ENCODE data around the gene CCT6B. TPM values are rescaled to one million over a fixed set of nuclear protein-coding genes. Genes with fewer than 3 reads are reported as not detected.

CCT6B gene
- total and polyA plus RNA-seq, 2 of the 13 experiments (the other 11 are each of a cell fraction or from before 2014, with no cell fraction given), result 0.41 to 1.4 TPM

- Histone ChIP-seq H3K27me3 (ENCODE audit: control insufficient read depth in 1 of 2, insufficient read depth in 2 of 2, low read length in 2 of 2) (no peaks in the 10 kb centered on the region), H3K4me1 (ENCODE audit: insufficient read depth, low read length) (peaks cover 10% of the 10 kb centered on the region), H3K27ac (ENCODE audit: extremely low read length, insufficient read depth, low read length) (no peak overlapping the region), H3K9me3 (ENCODE audit: low read length) (no peaks in the 10 kb centered on the region), H3K9ac (ENCODE audit: insufficient read depth, low read depth, low read length) (no peak overlapping the region), H3K4me2 (ENCODE audit: low read depth, low read length) (no peak overlapping the region), H3K79me2 (ENCODE audit: insufficient read depth, low read length) (no peaks in the 10 kb centered on the region), H2AFZ (ENCODE audit: low read length) (no peak overlapping the region), H3K4me3 (replicated peaks in 1 of 3; ENCODE audit: insufficient read depth in 1 of 3, low read depth in 2 of 3, low read length in 3 of 3) (no peak overlapping the region), H3K36me3 (replicated peaks in 1 of 2; ENCODE audit: control insufficient read depth in 1 of 2, insufficient read depth in 2 of 2, low read length in 2 of 2) (no peaks in the 10 kb centered on the region), H4K20me1 (ENCODE audit: insufficient read depth, low read length) (no peaks in the 10 kb centered on the region)
- CTCF ChIA-PET (ENCODE audit: low intra/inter-chr PET ratio, low total read pairs), result no interaction called here
- POLR2A ChIA-PET, result no interaction called here
- intact Hi-C loops (cut with micrococcal nuclease; ENCODE audit: unreplicated experiment) (loop anchor here (5.0 kb wide), 1 partner anchor 553 kb away; no protein-coding TSS in a partner anchor), in situ Hi-C loops (cut with HindIII; ENCODE audit: extremely low pct_ligation_motif_present, low pct_unique_long_range_greater_than_20kb) (no loop called here)
- ATAC-seq, result no peak
- no TSS peak for BruUV-seq (replicated peaks)
- FAIRE-seq, result no peak
- no peak for DNase-seq (ENCODE audit: low spot score)
- WGBS (ENCODE audit: low lambda C conversion rate), result 92% methylated on average over 3 of the region's 3 CpGs
- TF ChIP-seq MXD1 (CRISPR knock-in tag; IDR thresholded peaks at IDR 0.05), result no peak
- TF ChIP-seq NFATC3 (CRISPR knock-in tag; IDR thresholded peaks at IDR 0.05), result no peak
- TF ChIP-seq RXRB (CRISPR knock-in tag; IDR thresholded peaks at IDR 0.05; ENCODE audit: borderline replicate concordance), result no peak
- TF ChIP-seq ZNF549 (CRISPR knock-in tag; IDR thresholded peaks at IDR 0.05), result no peak
- TF ChIP-seq HIC2 (CRISPR knock-in tag; IDR thresholded peaks at IDR 0.05; ENCODE audit: low read depth), result no peak
- TF ChIP-seq ZMAT5 (CRISPR knock-in tag; IDR thresholded peaks at IDR 0.05; ENCODE audit: borderline replicate concordance, low read depth), result no peak
- no peak for TF ChIP-seq GLI4 (CRISPR knock-in tag; IDR thresholded peaks at IDR 0.05; ENCODE audit: borderline replicate concordance)
These were observed 13.8 kb upstream of the CCT6B start for GRCh38 chr17:34974794-34975785.
